ENCODE measurements around the gene ST6GALNAC3. TPM values are rescaled to one million over a fixed set of nuclear protein-coding genes. Genes with fewer than 3 reads are reported as not detected.
"Not testable (repeated sequence)": the region's sequence is repeated elsewhere in the genome, so short reads cannot be mapped to it uniquely, and the experiment has no call there.

Gene ST6GALNAC3
- total RNA-seq (2014; rRNA removed; shearing (Covaris generic)), result not detected in 2 replicates

DNA sequence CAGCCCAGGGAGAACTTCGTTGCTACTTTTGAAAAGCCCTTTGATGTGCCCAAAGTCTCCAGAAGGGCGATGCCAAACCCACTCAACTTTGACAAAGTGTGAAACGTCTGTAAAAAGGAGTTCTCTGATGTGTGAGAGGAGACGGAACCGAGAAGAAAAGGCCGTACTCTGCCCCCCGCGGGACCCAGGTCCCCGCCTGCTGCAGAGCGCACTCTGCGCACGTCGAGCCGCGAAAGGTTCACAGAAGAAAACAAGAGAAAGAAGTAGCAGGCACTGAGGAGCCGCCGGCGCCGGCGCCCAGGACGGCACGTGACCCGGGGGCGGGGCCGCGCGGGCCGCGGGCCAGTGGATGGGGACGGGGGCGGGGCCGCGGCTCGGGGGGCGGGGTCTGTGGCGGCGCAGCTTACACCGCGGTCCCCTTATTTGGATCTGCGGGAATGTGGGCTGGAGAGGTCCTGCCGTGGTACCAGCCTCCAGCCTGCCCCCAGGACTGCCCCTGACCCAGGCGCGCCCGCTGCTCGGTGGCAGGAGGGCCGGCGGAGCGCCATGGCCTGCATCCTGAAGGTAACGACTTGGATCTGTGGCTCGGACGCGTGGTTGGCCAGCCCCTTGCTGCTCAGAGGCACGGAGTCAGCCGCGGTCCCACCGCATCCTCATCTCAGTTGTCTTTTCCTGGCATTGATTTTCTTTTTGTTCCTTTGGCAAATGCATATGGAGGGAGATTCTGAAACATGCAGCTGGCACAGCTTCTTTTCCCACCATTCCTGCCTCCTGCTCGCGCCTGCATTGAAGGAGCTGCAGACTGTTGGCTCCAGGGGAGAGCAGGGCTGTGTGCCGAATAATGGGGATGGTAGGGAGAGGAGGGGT is at the start of gene ST6GALNAC3:
Gene ST6GALNAC3 (plus strand): TSS at position 426 of the 867 bp plus-strand sequence.
- DNase-seq (ENCODE audit: low spot score), result peak; percentile 37
- in situ Hi-C loops (cut with HindIII; ENCODE audit: low sequenced_read_pairs), result no loop called here

DNA sequence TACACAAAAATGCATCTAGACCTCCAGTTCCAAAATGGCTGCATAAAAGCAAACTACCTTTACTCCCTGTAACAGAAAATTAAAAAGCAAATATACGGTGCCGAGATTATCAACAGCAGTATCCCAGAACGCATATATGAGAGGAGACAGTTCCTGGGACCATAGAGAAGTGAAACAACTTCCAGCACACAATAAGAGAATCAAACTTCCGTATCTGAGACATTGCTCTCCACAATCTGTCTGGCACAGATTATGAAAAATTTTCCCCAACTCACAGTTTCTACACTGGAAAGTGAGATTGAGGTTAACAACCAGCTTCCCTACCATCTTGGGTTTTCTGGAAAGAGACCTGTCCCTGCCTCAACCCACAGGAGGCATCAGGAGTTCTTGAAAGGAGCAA is 47.2 kb upstream of the ST6GALNAC3 start:
- in situ Hi-C loops (cut with HindIII; ENCODE audit: low sequenced_read_pairs), result no loop called here
- DNase-seq (ENCODE audit: low spot score), result no peak

DNA sequence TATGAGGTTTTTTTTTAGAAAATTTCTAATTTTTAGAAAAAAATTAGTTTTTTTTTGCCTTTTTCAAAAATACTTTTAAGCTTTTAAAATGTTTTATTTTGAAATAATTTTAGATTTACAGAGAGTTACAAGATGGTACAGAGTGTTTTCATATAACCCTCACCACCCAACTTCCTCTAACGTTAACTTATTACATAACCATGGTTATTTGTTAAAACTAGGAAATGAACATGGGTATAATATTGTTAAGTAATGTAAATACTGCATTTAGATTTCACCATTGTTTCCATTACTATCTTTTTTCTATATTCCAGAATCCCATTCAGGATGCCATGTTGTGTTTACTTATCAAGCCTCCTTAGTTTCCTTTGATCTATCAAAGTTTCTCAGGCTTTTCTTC is 45.2 kb upstream of the ST6GALNAC3 start:
- in situ Hi-C loops (cut with HindIII; ENCODE audit: low sequenced_read_pairs), result no loop called here
- DNase-seq (ENCODE audit: low spot score), result no peak

DNA sequence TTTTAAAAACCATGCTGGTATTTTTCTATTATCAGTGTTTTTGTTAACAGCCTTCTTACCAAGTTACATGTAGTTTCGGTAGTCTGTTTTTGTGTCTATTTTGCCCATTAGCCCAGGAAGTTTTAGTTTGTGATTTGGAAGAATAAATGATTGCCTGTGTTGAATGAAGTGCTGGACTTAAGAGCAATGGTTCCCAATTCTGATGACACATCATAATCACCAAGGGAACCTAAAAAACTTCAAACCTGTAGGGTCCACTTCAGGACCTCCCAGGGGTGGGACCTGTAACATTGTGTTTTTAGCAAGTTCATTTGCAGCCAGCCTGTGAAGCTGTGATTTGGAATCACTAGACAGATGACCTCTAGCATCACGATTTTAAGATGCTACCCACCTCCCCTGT is 43.0 kb upstream of the ST6GALNAC3 start:
- in situ Hi-C loops (cut with HindIII; ENCODE audit: low sequenced_read_pairs), result no loop called here

DNA sequence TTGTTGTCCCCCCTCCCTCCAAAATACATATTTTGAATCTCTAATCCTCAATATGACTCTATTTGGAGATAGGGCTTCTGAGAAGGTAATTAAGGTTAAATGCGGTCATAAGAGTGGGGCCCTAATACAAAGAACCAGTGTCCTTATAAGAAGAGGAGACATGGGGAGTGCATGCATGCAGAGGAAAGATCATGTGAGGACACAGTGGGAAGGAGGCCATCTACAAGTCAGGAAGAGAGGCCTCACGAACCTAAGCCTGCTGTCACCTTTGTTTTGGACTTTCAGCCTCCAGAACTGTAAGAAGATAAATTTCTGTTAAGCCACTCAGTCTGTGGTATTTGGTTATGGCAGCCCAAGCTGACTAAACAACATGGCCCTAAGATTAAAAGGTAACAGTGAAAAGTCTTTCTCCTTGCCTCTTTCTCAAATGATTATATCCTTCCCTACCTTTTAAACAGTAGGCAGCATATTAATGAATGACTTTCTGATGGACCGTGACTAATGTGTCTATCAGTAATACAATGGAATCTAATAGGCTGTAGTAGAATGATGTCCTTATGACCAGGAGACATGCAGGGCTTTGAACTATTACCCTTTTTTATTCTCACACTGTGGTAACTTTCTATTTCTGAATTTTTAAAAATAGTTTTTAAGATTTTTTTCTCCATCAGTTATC is 40.6 kb upstream of the ST6GALNAC3 start:
- DNase-seq (ENCODE audit: low spot score), result no peak
- in situ Hi-C loops (cut with HindIII; ENCODE audit: low sequenced_read_pairs), result no loop called here

More for the DNA sequence above, 43.0 kb upstream of the ST6GALNAC3 start:
- DNase-seq (ENCODE audit: low spot score), result no peak

DNA sequence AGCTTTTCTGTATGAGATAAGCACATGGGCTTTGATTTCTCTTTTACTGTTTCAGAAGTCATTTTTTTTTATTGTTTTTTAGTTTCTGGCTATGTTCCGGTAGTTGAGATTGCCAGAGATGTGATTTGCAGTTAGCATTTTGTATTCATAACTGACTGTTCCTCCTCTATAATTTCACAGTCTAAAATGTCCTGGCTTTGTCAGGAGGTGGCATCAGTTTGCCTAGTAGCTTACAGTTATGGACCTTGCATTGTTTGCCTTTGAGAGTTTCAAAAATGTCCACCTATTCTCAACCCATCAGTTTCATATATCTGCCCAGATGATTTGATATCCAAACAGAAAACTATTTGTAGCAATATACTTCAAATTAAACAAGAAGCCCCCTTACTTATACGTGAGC is 39.5 kb upstream of the ST6GALNAC3 start:
- in situ Hi-C loops (cut with HindIII; ENCODE audit: low sequenced_read_pairs), result no loop called here
- DNase-seq (ENCODE audit: low spot score), result no peak

DNA sequence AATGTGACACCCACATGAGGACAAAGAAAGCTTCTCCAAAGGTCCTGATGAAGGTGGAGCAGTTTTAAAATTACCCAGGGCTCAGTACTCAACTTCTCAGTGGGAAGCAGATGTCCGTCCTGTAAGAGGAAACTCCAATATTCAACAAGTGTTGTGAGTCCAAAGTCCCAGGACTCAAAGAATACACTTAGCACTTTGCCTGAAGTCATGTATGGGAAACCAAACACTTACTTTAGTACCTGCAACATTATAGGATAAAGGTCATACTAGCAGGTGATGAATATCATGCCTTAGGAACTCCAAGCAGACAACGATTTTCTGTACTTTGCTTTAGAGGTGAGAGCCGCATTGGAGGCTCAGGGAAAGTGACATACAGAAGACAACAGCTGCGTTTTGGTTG is 37.2 kb upstream of the ST6GALNAC3 start:
- DNase-seq (ENCODE audit: low spot score), result no peak
- in situ Hi-C loops (cut with HindIII; ENCODE audit: low sequenced_read_pairs), result no loop called here

DNA sequence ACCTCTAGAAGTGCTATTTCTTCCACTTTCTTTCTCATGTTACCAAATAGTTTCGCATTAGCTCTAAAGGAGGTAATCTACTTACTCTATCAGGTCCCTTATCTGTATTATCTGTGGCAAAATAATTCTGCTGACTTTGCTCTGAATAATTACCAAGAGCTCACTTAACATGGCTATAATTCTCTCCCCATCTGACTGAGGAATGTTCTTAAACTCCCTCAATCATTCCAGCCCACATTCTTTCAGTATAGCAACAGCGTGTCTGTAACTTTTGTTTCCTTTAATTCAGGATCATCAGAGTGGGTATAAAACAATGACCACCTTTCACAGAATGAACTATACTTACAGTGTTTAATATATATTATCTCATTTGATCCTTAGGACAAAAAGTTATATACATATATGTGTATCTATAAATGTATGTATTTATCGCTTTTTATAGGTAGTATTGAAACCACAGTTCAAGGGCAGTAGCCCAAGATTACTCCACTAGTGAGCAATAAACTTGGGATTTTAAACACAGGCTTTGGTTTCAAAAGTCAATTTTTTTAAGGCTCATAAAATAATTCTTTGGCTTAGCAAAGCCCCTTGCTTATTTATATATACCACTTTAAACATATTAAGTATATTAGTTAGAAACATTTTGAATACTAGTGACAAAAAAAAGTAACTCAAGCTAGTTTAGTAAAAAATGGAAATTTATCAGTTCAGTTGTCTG is 36.1 kb upstream of the ST6GALNAC3 start:
- DNase-seq (ENCODE audit: low spot score), result no peak
- in situ Hi-C loops (cut with HindIII; ENCODE audit: low sequenced_read_pairs), result no loop called here

DNA sequence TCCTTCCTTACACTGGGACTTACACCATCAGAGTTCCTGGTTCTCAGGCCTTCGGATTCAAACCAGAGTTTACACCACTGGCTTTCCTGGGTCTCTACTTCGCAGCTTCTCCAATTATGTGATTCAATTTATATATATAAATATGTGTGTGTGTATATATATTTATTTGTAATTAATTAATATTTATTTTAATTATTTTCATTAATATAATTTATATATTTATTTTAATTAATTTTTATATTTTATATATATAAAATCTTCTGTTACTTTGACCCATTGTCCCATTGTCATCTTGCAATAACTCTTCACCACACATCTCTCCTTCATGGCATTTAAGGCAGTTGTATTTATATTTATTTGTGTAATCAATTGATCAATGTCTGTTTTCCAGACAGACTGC is 28.4 kb upstream of the ST6GALNAC3 start:
- no peak for DNase-seq (ENCODE audit: low spot score)
- in situ Hi-C loops (cut with HindIII; ENCODE audit: low sequenced_read_pairs), result no loop called here

DNA sequence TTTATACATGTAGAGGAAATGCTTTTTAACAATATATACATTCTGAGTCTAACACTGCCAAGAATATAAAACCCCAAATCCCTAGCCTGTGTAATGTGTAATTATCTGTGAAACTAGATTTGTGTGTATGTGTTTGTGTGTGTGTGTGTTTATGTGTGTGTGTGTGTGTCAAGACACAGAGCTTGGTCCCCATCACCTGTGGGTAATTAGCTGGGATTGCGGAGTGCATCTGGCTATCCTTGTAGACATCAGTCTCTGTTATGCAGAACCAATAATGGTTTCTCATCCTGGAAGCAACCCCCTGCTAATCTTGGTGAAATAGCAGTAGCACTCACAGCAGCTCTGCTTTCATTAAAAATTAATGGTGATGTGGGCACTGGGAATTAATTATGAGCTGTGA is 26.3 kb upstream of the ST6GALNAC3 start:
- no peak for DNase-seq (ENCODE audit: low spot score)
- in situ Hi-C loops (cut with HindIII; ENCODE audit: low sequenced_read_pairs), result no loop called here

DNA sequence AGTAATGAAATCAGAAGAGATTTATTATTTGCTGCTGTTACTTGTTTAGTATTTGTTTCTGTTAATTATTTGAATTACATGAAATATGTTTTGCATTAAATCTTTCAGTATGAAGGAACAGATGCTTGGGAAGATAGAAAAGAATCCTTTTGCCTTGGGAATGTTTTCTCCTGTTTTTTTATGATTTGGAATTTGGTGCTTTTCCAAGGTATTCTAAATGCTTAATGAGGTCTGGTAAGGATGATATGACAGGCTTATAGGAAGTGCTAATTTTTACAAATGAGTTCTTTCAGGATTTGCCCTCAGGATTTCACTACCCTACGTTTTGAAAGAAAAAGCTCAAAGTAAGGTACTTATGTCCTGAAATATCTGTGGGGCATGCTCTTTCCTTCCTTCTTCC is 25.6 kb upstream of the ST6GALNAC3 start:
- in situ Hi-C loops (cut with HindIII; ENCODE audit: low sequenced_read_pairs), result no loop called here
- DNase-seq (ENCODE audit: low spot score), result no peak

DNA sequence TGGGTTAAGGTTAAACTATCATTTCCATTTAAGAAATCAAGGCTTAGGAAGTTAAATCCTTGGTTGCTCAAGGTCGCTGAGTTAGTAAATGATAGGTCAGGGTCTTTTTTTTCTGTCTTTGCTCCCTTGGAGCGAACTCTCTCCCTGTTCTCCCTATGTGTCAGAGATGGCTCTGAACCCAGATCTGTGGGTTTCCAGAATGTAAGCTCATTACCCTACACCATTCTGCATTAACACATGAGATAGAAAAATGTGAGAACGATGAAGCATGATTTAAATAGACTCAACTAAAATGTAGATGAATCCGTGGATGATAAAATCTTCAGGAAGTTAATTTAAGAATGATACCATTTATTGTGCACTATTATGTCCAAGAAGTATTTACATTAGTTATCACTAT is 25.0 kb upstream of the ST6GALNAC3 start:
- in situ Hi-C loops (cut with HindIII; ENCODE audit: low sequenced_read_pairs), result no loop called here

DNA sequence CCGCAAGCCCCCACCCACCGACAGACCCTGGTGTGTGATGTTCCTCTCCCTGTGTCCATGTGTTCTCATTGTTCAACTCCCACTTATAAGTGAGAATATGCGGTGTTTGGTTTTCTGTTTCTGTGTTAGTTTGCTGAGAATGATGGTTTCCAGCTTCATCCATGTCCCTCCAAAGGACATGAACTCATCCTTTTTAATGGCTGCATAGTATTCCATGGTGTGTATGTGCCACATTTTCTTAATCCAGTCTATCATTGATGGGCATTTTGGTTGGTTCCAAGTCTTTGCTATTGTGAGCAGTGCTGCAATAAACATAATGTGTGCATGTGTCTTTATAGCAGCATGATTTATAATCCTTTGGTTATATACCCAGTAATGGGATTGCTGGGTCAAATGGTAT is 24.5 kb upstream of the ST6GALNAC3 start:
- DNase-seq (ENCODE audit: low spot score); in situ Hi-C loops (cut with HindIII; ENCODE audit: low sequenced_read_pairs): not testable (repeated sequence)

More for the DNA sequence above, 25.0 kb upstream of the ST6GALNAC3 start:
- DNase-seq (ENCODE audit: low spot score), result no peak

DNA sequence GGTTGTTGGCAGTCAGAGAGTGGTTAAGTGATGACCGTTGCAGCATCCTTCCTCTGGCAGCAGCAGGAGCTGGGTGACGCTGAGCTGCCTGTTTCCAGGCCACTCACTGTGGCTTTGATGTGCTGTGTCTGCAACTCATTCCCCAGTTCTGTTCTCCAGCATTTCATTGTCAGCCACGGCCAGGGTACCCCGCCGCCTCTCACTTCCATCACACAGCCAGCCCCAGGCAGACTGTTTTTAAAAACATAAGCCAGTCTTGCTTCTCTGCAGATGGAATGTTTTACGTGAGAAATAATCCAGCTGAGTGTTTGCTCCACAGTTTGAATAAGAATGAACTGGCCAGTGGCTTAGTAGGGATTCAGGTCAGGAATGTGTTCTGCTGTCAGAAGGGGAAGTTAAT is 21.5 kb upstream of the ST6GALNAC3 start:
- in situ Hi-C loops (cut with HindIII; ENCODE audit: low sequenced_read_pairs), result no loop called here
- no peak for DNase-seq (ENCODE audit: low spot score)

DNA sequence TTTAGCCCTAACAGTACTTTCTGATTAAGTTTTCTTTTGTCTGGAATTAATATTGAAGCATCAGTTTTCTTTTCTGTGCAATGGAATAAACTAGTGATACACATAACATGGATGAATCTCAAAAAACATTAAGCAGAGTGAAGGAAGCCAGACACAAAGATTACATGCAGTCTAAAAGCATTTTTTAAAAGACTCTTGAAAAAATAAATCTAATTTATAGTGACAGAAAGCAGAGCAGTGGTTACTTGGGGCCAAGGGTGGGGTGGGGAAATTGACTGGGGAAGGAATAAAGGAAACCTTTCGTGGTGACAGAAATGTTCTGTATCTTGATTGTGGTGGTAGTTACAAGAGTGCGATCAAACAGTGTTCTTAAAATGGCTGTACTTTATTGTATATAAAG is 20.2 kb upstream of the ST6GALNAC3 start:
- DNase-seq (ENCODE audit: low spot score), result no peak
- in situ Hi-C loops (cut with HindIII; ENCODE audit: low sequenced_read_pairs), result no loop called here

DNA sequence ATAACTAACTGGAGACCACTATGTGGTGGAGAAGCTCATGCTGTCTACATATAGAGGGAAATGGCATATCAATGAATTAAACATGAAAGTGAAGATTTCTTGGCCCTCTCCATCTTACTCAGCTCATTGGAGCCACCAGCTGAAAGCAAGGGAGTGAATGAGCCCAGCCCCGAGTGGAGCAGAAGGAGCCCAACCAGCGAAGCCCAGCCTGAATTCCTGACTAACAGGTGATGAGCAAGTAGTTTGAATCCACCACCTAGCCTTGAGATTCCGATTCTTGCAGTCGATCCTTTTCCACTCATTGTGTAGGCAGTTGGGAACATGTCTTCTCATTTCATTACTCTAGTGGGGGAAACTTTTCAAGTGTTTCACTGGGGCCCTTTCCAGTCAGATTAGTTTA is 18.6 kb upstream of the ST6GALNAC3 start:
- in situ Hi-C loops (cut with HindIII; ENCODE audit: low sequenced_read_pairs), result no loop called here
- no peak for DNase-seq (ENCODE audit: low spot score)

DNA sequence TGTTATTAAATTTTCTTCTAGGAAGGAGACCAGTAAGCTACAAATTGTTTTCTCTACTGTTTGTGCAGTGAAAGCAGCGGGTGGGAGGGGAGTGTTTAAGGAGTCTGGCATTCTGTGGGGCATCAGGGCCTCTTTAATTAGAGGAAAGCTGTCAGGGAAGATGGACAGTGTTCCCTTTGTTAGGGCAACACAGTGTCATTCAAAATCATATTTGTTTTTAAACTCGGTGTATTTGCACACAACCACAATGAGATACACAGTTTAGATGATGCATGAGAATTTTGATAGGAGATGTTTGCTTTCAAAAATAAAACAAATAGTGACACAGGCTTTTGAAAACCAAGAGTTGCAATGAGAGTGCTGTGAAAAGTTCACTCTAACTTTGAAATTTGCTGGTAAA is 15.1 kb upstream of the ST6GALNAC3 start:
- no peak for DNase-seq (ENCODE audit: low spot score)
- in situ Hi-C loops (cut with HindIII; ENCODE audit: low sequenced_read_pairs), result no loop called here

DNA sequence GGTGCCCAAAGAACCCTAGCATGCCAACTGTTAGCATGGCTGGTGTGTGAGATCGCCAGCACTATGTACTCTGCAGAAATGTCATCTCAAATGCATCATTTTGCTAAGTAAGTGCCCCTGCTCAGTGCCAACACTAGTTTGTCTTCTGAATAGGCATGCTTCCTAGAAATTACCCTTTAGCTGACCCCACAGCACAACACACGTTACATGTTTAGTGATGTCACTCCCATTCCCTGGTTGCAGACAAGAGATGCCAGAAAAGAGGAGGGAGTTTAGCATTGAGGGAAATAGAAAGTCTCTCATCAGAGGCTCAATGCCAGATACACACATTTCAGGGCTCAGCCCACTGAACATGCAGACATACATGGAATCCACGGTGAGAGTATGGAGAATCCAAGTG is 9.3 kb upstream of the ST6GALNAC3 start:
- in situ Hi-C loops (cut with HindIII; ENCODE audit: low sequenced_read_pairs), result no loop called here

DNA sequence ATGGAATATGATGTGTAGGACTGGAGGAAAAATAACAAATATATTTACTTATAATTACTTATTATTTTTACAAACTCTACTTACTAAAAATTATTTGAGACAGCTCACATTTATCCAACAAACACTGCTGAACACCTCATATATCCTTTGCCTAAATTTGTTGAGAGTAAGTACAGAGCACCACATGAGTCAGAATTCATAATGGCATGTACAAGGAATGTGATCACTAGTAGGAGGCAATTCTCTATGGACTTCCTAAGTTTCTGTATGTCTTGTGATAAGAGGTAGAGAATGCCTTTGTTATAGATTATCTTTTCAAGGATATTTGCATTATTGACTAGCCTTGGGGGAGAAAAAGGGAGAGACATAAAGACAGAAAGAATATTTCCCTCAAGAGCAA is 8.2 kb upstream of the ST6GALNAC3 start:
- in situ Hi-C loops (cut with HindIII; ENCODE audit: low sequenced_read_pairs), result no loop called here
- no peak for DNase-seq (ENCODE audit: low spot score)

More for the DNA sequence above, 9.3 kb upstream of the ST6GALNAC3 start:
- no peak for DNase-seq (ENCODE audit: low spot score)

DNA sequence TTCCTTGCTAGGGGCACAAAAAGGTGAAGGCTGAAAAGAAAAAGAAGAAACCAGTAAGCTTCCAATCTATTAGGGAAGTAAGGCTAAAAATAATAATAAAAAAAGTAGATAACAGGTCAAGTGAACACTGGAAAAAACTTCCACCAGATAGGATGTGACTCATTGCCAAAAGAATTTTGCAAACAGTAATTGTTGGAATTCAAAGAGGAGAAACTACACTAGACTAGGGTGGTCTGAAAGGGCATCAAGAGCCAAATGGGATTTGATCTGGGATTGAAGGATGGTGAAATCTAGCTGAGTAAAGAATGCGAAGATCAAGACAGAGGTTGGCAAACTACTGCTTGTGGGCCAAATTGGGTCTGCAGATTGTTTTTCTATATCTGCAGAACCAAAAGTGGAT is 6.0 kb upstream of the ST6GALNAC3 start:
- no peak for DNase-seq (ENCODE audit: low spot score)
- in situ Hi-C loops (cut with HindIII; ENCODE audit: low sequenced_read_pairs), result no loop called here

Measured in G401 (cell line).